H1 (cell line): ENCODE measurements around the gene ESPNL. TPM values are rescaled to one million over a fixed set of nuclear protein-coding genes. Genes with fewer than 3 reads are reported as not detected.

ENCODE experiments used
- CTCF ChIA-PET: fragments of 300-600 bp; sonication (Branson Sonifier 250); formaldehyde crosslinking; loops from one replicate; lab custom pipeline; 2021; ENCODE audit not compliant: partially characterized antibody; lab: Charles Lee
- POLR2A ChIA-PET: fragments of 300-600 bp; sonication (Branson Sonifier 250); formaldehyde crosslinking; loops from one replicate; lab custom pipeline; 2021; ENCODE audit warnings: inconsistent platforms; ENCODE audit not compliant: partially characterized antibody; lab: Charles Lee
- DNase-seq, 2 experiments: peaks; one replicate each; pipeline versions ENCODE4 v3.0.0 to v3.0.0-alpha.2; 2010 to 2022; ENCODE audit warnings: low spot score in 2 of 2, low read depth in 1 of 2, mixed read lengths in 1 of 2
- FAIRE-seq: peaks from 2 replicates; lab custom pipeline; 2011; peaks lifted over from hg19 to GRCh38; lab: Jason Lieb, UNC
- H2AFZ ChIP-seq: 2 replicates; pipeline ENCODE4 v1.8.1; 2012; ENCODE audit warnings: low read length, inconsistent platforms
- H2AK5ac ChIP-seq: 2 replicates; pipeline ENCODE4 v1.6.1; 2013; ENCODE audit warnings: low read depth, low read length
- H2BK120ac ChIP-seq: replicated peaks from 2 replicates; pipeline ENCODE3; 2013; ENCODE audit warnings: low read depth, low read length, inconsistent platforms
- H2BK12ac ChIP-seq: 2 replicates; pipeline ENCODE4 v1.6.1; 2013; ENCODE audit warnings: low read depth, low read length
- H2BK15ac ChIP-seq: 2 replicates; pipeline ENCODE4 v1.6.1; 2013; ENCODE audit warnings: low read length
- H2BK20ac ChIP-seq: 2 replicates; pipeline ENCODE4 v1.6.1; 2013; ENCODE audit warnings: low read length
- H2BK5ac ChIP-seq: 2 replicates; pipeline ENCODE4 v1.6.1; 2013; ENCODE audit warnings: low read depth, low read length
- H3K14ac ChIP-seq: 2 replicates; pipeline ENCODE4 v1.6.1; 2013; ENCODE audit warnings: inconsistent platforms; ENCODE audit not compliant: insufficient read length
- H3K18ac ChIP-seq: 2 replicates; pipeline ENCODE4 v1.6.1; 2013; ENCODE audit warnings: low read length; ENCODE audit errors: extremely low read depth
- H3K23ac ChIP-seq: 2 replicates; pipeline ENCODE4 v1.6.1; 2013; ENCODE audit warnings: inconsistent platforms; ENCODE audit not compliant: insufficient read length
- H3K23me2 ChIP-seq: 2 replicates; pipeline ENCODE4 v1.6.1; 2013; ENCODE audit warnings: low read depth, low read length
- H3K27ac ChIP-seq: 2 replicates; pipeline ENCODE4 v1.6.1; 2011; ENCODE audit warnings: low read depth, low read length, inconsistent platforms
- H3K27me3 ChIP-seq, 4 experiments: replicated peaks in 1 of 4; 1 replicate in 1 of 4; 2 replicates in 3 of 4; pipeline versions ENCODE4 v1.6.1 to v1.8.1; 2011 to 2013; ENCODE audit warnings: low read length in 3 of 4, mild to moderate bottlenecking in 3 of 4, inconsistent platforms in 2 of 4, mixed read lengths in 2 of 4, moderate library complexity in 1 of 4; ENCODE audit not compliant: control insufficient read depth in 3 of 4, insufficient read depth in 3 of 4; ENCODE audit errors: extremely low read depth in 1 of 4
- H3K36me3 ChIP-seq, 4 experiments: 2 replicates each; pipeline versions ENCODE4 v1.6.1 to v1.8.1; 2011 to 2013; ENCODE audit warnings: mild to moderate bottlenecking in 4 of 4, low read length in 3 of 4, moderate library complexity in 2 of 4, control low read depth in 1 of 4, inconsistent platforms in 1 of 4; ENCODE audit not compliant: insufficient read depth in 4 of 4, control insufficient read depth in 2 of 4
- H3K4ac ChIP-seq: replicated peaks from 2 replicates; pipeline ENCODE3; 2013; ENCODE audit warnings: low read length, low read depth, mixed read lengths, inconsistent platforms; ENCODE audit not compliant: insufficient read length
- H3K4me1 ChIP-seq, 4 experiments: replicated peaks in 1 of 4; 1 replicate in 1 of 4; 2 replicates in 3 of 4; pipeline versions ENCODE4 v1.6.1 to v1.8.1; 2011 to 2013; ENCODE audit warnings: low read length in 3 of 4, inconsistent platforms in 2 of 4, mixed read lengths in 1 of 4; ENCODE audit not compliant: insufficient read depth in 4 of 4, control insufficient read depth in 3 of 4
- H3K4me2 ChIP-seq, 2 experiments: 2 replicates each; pipeline versions ENCODE4 v1.6.1 to v1.8.1; 2011 to 2013; ENCODE audit warnings: low read depth in 2 of 2, low read length in 2 of 2, control low read depth in 1 of 2, inconsistent platforms in 1 of 2, mild to moderate bottlenecking in 1 of 2; ENCODE audit not compliant: insufficient read depth in 1 of 2
- H3K4me3 ChIP-seq, 4 experiments: fragments of 200-600, 300-600 bp in 1 of 4; sonication (generic), shearing (Covaris generic), sonication (Bioruptor Twin) in 1 of 4; 2 replicates each; pipeline versions ENCODE4 v1.5.1 to v1.8.1; 2011 to 2016; ENCODE audit warnings: low read length in 4 of 4, low read depth in 3 of 4, control low read depth in 2 of 4, inconsistent platforms in 2 of 4, mild to moderate bottlenecking in 2 of 4, mixed read lengths in 1 of 4, moderate library complexity in 1 of 4; ENCODE audit not compliant: insufficient read depth in 2 of 4; ENCODE audit errors: extremely low read depth in 1 of 4
- H3K56ac ChIP-seq: replicated peaks from 2 replicates; pipeline ENCODE3; 2013; ENCODE audit warnings: low read depth, mild to moderate bottlenecking, mixed read lengths, low read length, inconsistent platforms; ENCODE audit not compliant: insufficient read length
- H3K79me1 ChIP-seq: 2 replicates; pipeline ENCODE4 v1.6.1; 2013; ENCODE audit warnings: low read depth, low read length, control low read depth
- H3K79me2 ChIP-seq, 2 experiments: 2 replicates each; pipeline versions ENCODE4 v1.6.1 to v1.8.1; 2012 to 2013; ENCODE audit warnings: low read length in 2 of 2, mild to moderate bottlenecking in 2 of 2, inconsistent platforms in 1 of 2; ENCODE audit not compliant: insufficient read depth in 2 of 2, control insufficient read depth in 1 of 2
- H3K9ac ChIP-seq, 4 experiments: replicated peaks in 1 of 4; 1 replicate in 1 of 4; 2 replicates in 3 of 4; pipeline versions ENCODE4 v1.6.1 to v1.8.1; 2011 to 2013; ENCODE audit warnings: low read depth in 3 of 4, low read length in 3 of 4, control low read depth in 2 of 4, mild to moderate bottlenecking in 2 of 4, moderate library complexity in 2 of 4, inconsistent platforms in 1 of 4; ENCODE audit errors: extremely low read depth in 1 of 4
- H3K9me3 ChIP-seq, 2 experiments: 2 replicates each; pipeline versions ENCODE4 v1.6.1 to v1.8.1; 2012 to 2013; ENCODE audit warnings: mild to moderate bottlenecking in 2 of 2, moderate library complexity in 2 of 2, control low read depth in 1 of 2, inconsistent platforms in 1 of 2, low read depth in 1 of 2, low read length in 1 of 2, mixed read lengths in 1 of 2; ENCODE audit not compliant: insufficient read depth in 2 of 2
- H4K20me1 ChIP-seq, 2 experiments: replicated peaks in 1 of 2; 2 replicates each; pipeline versions ENCODE3 to v1.8.1; 2011 to 2013; ENCODE audit warnings: inconsistent platforms in 2 of 2, low read length in 2 of 2, mild to moderate bottlenecking in 1 of 2; ENCODE audit not compliant: insufficient read depth in 2 of 2, control insufficient read depth in 1 of 2
- H4K5ac ChIP-seq: 2 replicates; pipeline ENCODE4 v1.6.1; 2013; ENCODE audit warnings: low read length, low read depth, mixed read lengths, inconsistent platforms; ENCODE audit not compliant: insufficient read length
- H4K8ac ChIP-seq: 2 replicates; pipeline ENCODE4 v1.8.0; 2013; ENCODE audit warnings: mild to moderate bottlenecking, moderate library complexity, low read length, inconsistent platforms; ENCODE audit not compliant: insufficient read depth; ENCODE audit errors: extremely low read depth
- H4K91ac ChIP-seq: replicated peaks from 2 replicates; pipeline ENCODE3; 2013; ENCODE audit warnings: low read length, mixed read lengths, inconsistent platforms; ENCODE audit not compliant: insufficient read length
- CREB1 ChIP-seq: IDR thresholded peaks from 2 replicates; pipeline ENCODE4 v1.6.1; 2012; ENCODE audit warnings: inconsistent platforms
- JUND ChIP-seq: IDR thresholded peaks from 2 replicates; pipeline ENCODE4 v1.6.1; 2011; ENCODE audit warnings: mild to moderate bottlenecking, improper control_type of control experiment, low read length
- KDM1A ChIP-seq: fragments of 200-600, 300-600 bp; sonication (generic); IDR thresholded peaks from 2 replicates; pipeline ENCODE4 v1.7.1; 2016; ENCODE audit warnings: mild to moderate bottlenecking, low read length, borderline replicate concordance
- RAD21 ChIP-seq, 2 experiments: IDR thresholded peaks in 1 of 2; conservative IDR thresholded peaks in 1 of 2; 2 replicates each; pipeline ENCODE4 v1.6.1; 2011; ENCODE audit warnings: low read depth in 2 of 2, low read length in 2 of 2, improper control_type of control experiment in 1 of 2, inconsistent platforms in 1 of 2, mild to moderate bottlenecking in 1 of 2, moderate library complexity in 1 of 2
- WGBS, 2 experiments: shearing (Covaris generic) in 1 of 2; methylation state at CpG; one replicate each; pipeline versions ENCODE4 v1.1.6 to v1.1.7; 2013 to 2015; ENCODE audit warnings: low lambda C conversion rate in 2 of 2, mixed read lengths in 2 of 2, inconsistent platforms in 1 of 2, low coverage in 1 of 2, missing lambda C conversion rate in 1 of 2; ENCODE audit not compliant: insufficient replicate concordance in 2 of 2, insufficient coverage in 1 of 2, insufficient read length in 1 of 2; ENCODE audit errors: extremely low coverage in 1 of 2, missing lambda C conversion rate in 1 of 2; 5-methylcytosine and 5-hydroxymethylcytosine counted together
- polyA plus RNA-seq, 7 experiments: library from polyadenylated mRNA; depleted of rRNA in 3 of 7; stranded (reverse) in 5 of 7; unstranded in 2 of 7; fragments of >200 nt in 5 of 7; fragments of 200-250 nt in 2 of 7; gene quantifications; 1 replicate in 5 of 7; 2 replicates in 1 of 7; 4 replicates in 1 of 7; pipeline versions ENCODE4 v1.2.1 to v1.2.3, GENCODE V29; 2011 to 2013; ENCODE audit warnings: missing spikeins in 2 of 7, mixed read lengths in 2 of 7
- total RNA-seq: library from RNA; stranded (reverse); fragmentation: NEBNext Ultra II Directional; extraction: Animal tissue kit (Norgen Biotek cat#: 25700); gene quantifications from 2 replicates; pipeline ENCODE4 v1.2.1, GENCODE V29; 2021

The ESPNL gene
- total and polyA plus RNA-seq, 2 of the 8 experiments (the other 6 are each of a cell fraction or from before 2014, with no cell fraction given), result 0.68 to 1.3 TPM

GRCh38 chr2:238101891-238102841, 2.0 kb downstream of the ESPNL start:
- Histone ChIP-seq H3K27me3 (no peaks in the 10 kb centered on the region), H3K79me2 (no peaks in the 10 kb centered on the region), H3K9me3 (no peaks in the 10 kb centered on the region), H3K23me2 (no peaks in the 10 kb centered on the region), H3K4me2 (no peak overlapping the region), H2AFZ (no peak overlapping the region), H2BK120ac (no peak overlapping the region), H4K8ac (peak overlapping the region; percentile 76; the same call in 1 of the 2 replicates), H3K56ac (no peak overlapping the region), H3K4me1 (peaks cover 0 to 13% (median 8%) of the 10 kb centered on the region in 4 experiments; a peak in 6 of 7 replicates), H3K23ac (no peak overlapping the region), H3K9ac (no peak overlapping the region), H3K18ac (no peak overlapping the region), H2BK15ac (no peak overlapping the region), H2BK5ac (no peak overlapping the region), H2BK12ac (peak overlapping the region; percentile 50; the same call in 1 of the 2 replicates), H3K36me3 (peaks cover 0 to 3% (median 0%) of the 10 kb centered on the region in 4 experiments; a peak in 1 of 8 replicates), H4K20me1 (no peaks in the 10 kb centered on the region), H3K14ac (no peak overlapping the region), H2BK20ac (no peak overlapping the region), H3K79me1 (no peaks in the 10 kb centered on the region), H3K4me3 (no peak overlapping the region), H3K27ac (no peak overlapping the region), H4K91ac (no peak overlapping the region), H4K5ac (no peak overlapping the region), H2AK5ac (no peak overlapping the region), H3K4ac (no peak overlapping the region)
- FAIRE-seq (no peak), DNase-seq (peak in 1 of 2 experiments; percentile 57)
- POLR2A ChIA-PET, result interaction anchor here (1.2 to 1.5 kb wide), 5 partner anchors 11 to 179 kb away, joined by 3 to 5 read pairs (median 3); no protein-coding TSS in a partner anchor
- CTCF ChIA-PET, result interaction anchor here (1.1 to 2.1 kb wide), 7 partner anchors 13 to 179 kb away, joined by 3 to 7 read pairs (median 5); no protein-coding TSS in a partner anchor
- TF ChIP-seq RAD21 (IDR thresholded peaks at IDR 0.05 in 1 of 2, conservative IDR thresholded peaks at IDR 0.05 in 1 of 2; ENCODE audit: low read depth in 2 of 2, low read length in 2 of 2) (0 out of 4 replicates have a peak, but pooled peaks of 1 of the 2 experiments have one; percentile 11), CREB1 (no peak), KDM1A (no peak), JUND (no peak)
- WGBS, 2 experiments, result 88% methylated on average over 29 of the region's 30 CpGs; no CpG with 5 or more reads in 1 of the 2 experiments
